Esophagus (tissue), 2 donors: ENCODE data around the gene KBTBD4. TPM values are rescaled to one million over a fixed set of nuclear protein-coding genes. Genes with fewer than 3 reads are reported as not detected.

Experiments
- H3K27ac ChIP-seq, 2 donors: one replicate each; pipeline ENCODE4 v1.5.1; 2013; ENCODE audit warnings: low read depth in 2 of 2, mild to moderate bottlenecking in 2 of 2, inconsistent platforms in 1 of 2, low read length in 1 of 2, moderate library complexity in 1 of 2
- H3K27me3 ChIP-seq, 2 donors: one replicate each; pipeline ENCODE4 v1.6.1; 2013; ENCODE audit warnings: low read length in 2 of 2, control low read depth in 1 of 2, mild to moderate bottlenecking in 1 of 2; ENCODE audit not compliant: insufficient read depth in 2 of 2, control insufficient read depth in 1 of 2
- H3K36me3 ChIP-seq, 2 donors: one replicate each; pipeline ENCODE4 v1.6.1; 2013; ENCODE audit warnings: low read length in 1 of 2; ENCODE audit not compliant: control insufficient read depth in 2 of 2, insufficient read depth in 2 of 2
- H3K4me1 ChIP-seq, 2 donors: one replicate each; pipeline ENCODE4 v1.6.1; 2013; ENCODE audit warnings: low read length in 1 of 2; ENCODE audit not compliant: control insufficient read depth in 2 of 2, insufficient read depth in 2 of 2
- H3K4me3 ChIP-seq, 2 donors: one replicate each; pipeline ENCODE4 v1.5.1; 2013; ENCODE audit warnings: low read length in 2 of 2, mild to moderate bottlenecking in 2 of 2, low read depth in 1 of 2, moderate library complexity in 1 of 2
- H3K9me3 ChIP-seq, 2 donors: one replicate each; pipeline ENCODE4 v1.6.1; 2013; ENCODE audit warnings: mild to moderate bottlenecking in 2 of 2, low read depth in 1 of 2, low read length in 1 of 2, moderate library complexity in 1 of 2; ENCODE audit not compliant: control insufficient read depth in 2 of 2, insufficient read depth in 1 of 2
- WGBS, 2 donors: extraction: QIAGEN DNeasy Blood & Tissue Kit; methylation state at CpG; one replicate each; pipeline ENCODE4 v1.1.7; 2013; 5-methylcytosine and 5-hydroxymethylcytosine counted together
- polyA plus RNA-seq, 2 donors: library from polyadenylated mRNA; stranded (reverse); fragments of 200-250 nt; gene quantifications; one replicate each; pipeline ENCODE4 v1.2.3, GENCODE V29; 2013
- donor health status: healthy with polysubstance abuse.
- donor health status: Bipolar disorder and iron deficiency.

The KBTBD4 gene
- polyA plus RNA-seq, 2 donors: 3.6 to 10.2 TPM

GRCh38 chr11:47586098-47586855 is 7.5 kb upstream of the KBTBD4 start, which contains the start of gene FAM180B:
Gene FAM180B (plus strand): TSS chr11:47586678. CDS start chr11:47586769, 91 bp downstream.
- Histone ChIP-seq H3K4me3 (no peak within 1 kb of the TSS), H3K27ac (no peak within 1 kb of the TSS), H3K36me3 (peaks cover 17 to 29% of the 10 kb centered on the region in 2 donors), H3K9me3 (peaks cover 0 to 5% of the 10 kb centered on the region in 2 donors), H3K27me3 (peaks cover 0 to 6% of the 10 kb centered on the region in 2 donors), H3K4me1 (peaks cover 0 to 5% of the 10 kb centered on the region in 2 donors)
- WGBS, 2 donors: 65 to 74% methylated on average over 12 of the region's 12 CpGs

- peaks cover 0 to 4% of the 10 kb centered on the region in 2 donors for H3K4me1 ChIP-seq
- peaks cover 17 to 34% of the 10 kb centered on the region in 2 donors for H3K36me3 ChIP-seq
- 82% methylated on average over 5 of the region's 5 CpGs for WGBS, 2 donors
Observed at GRCh38 chr11:47583844-47584243, 5.1 kb upstream of the KBTBD4 start.

GRCh38 chr11:47577460-47578041 is 1.2 kb downstream of the KBTBD4 start:
- no peak overlapping the region for H3K27ac ChIP-seq
- 64% methylated on average over 13 of the region's 13 CpGs for WGBS, 2 donors
- H3K4me3 ChIP-seq: peak overlapping the region in 1 of 2 donors; percentile 68
- peaks cover 3 to 9% of the 10 kb centered on the region in 2 donors for H3K4me1 ChIP-seq
- H3K27me3 ChIP-seq: no peaks in the 10 kb centered on the region
- no peaks in the 10 kb centered on the region for H3K9me3 ChIP-seq
- peaks cover 19 to 32% of the 10 kb centered on the region in 2 donors for H3K36me3 ChIP-seq

More at GRCh38 chr11:47583844-47584243, 5.1 kb upstream of the KBTBD4 start:
- Histone ChIP-seq H3K4me3 (no peak overlapping the region), H3K27ac (no peak overlapping the region), H3K9me3 (no peaks in the 10 kb centered on the region), H3K27me3 (no peaks in the 10 kb centered on the region)

GRCh38 chr11:47573321-47573720 is 5.4 kb downstream of the KBTBD4 start:
- no peak overlapping the region for H3K27ac ChIP-seq
- H3K27me3 ChIP-seq: no peaks in the 10 kb centered on the region
- no peak overlapping the region for H3K4me3 ChIP-seq
- no peaks in the 10 kb centered on the region for H3K9me3 ChIP-seq
- peaks cover 10 to 21% of the 10 kb centered on the region in 2 donors for H3K36me3 ChIP-seq
- 61 to 67% methylated on average over 11 of the region's 11 CpGs for WGBS, 2 donors
- peaks cover 2 to 7% of the 10 kb centered on the region in 2 donors for H3K4me1 ChIP-seq

DNA sequence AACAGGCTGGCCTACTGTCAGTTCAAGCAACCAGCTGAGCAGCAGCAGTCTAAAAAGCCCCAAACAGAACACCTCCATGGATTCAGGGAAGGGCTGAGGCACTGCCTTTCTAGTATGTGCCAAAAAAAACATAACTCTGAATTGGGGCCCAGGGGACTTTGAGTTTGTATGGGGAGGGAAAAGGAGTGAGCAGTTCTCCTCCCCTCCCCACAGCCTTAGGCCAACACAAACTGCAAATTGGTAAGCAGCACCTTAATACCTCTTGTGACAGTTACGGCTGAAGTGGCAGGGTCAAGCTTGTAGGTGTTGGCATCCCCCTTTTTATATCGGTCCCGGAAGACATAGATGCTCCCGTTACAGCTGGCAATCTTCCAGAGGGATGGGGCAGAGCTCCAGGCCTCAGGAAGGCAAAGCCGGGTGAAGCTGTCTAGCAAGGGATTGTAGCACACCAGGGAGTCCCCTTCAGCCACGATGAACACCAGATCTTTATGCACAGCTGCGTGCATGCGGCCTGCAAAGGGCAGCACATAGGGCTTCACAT is 6.0 kb downstream of the KBTBD4 start:
- no peaks in the 10 kb centered on the region for H3K9me3 ChIP-seq
- no peaks in the 10 kb centered on the region for H3K27me3 ChIP-seq
- 35% methylated on average over 8 of the region's 8 CpGs for WGBS, 2 donors
- H3K4me3 ChIP-seq: no peak overlapping the region
- peaks cover 10 to 21% of the 10 kb centered on the region in 2 donors for H3K36me3 ChIP-seq
- peak overlapping the region in 1 of 2 donors; percentile 55 for H3K27ac ChIP-seq
- peaks cover 0 to 7% of the 10 kb centered on the region in 2 donors for H3K4me1 ChIP-seq

GRCh38 chr11:47571895-47572294 is 6.9 kb downstream of the KBTBD4 start:
- Histone ChIP-seq H3K27ac (no peak overlapping the region), H3K9me3 (no peaks in the 10 kb centered on the region), H3K4me1 (peaks cover 0 to 7% of the 10 kb centered on the region in 2 donors), H3K27me3 (no peaks in the 10 kb centered on the region), H3K36me3 (peaks cover 10 to 21% of the 10 kb centered on the region in 2 donors), H3K4me3 (no peak overlapping the region)
- 54 to 67% methylated on average over 1 of the region's 1 CpG for WGBS, 2 donors

DNA sequence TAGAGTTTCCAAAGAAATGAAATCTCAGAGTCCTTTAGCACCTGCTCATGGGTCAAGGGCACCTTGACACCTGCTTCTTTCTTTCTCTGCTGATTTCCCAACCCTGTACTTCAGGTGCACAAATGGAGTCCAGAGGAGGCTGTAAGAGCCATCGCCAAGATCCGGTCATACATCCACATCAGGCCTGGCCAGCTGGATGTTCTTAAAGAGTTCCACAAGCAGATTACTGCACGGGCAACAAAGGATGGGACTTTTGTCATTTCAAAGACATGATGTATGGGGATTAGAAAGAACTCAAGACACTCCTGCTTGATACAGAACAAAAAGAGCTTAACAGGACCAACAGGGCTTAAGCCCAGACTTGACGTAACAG is 7.4 kb downstream of the KBTBD4 start:
- WGBS, 2 donors: 62 to 66% methylated on average over 4 of the region's 4 CpGs
- peaks cover 0 to 7% of the 10 kb centered on the region in 2 donors for H3K4me1 ChIP-seq
- no peaks in the 10 kb centered on the region for H3K9me3 ChIP-seq
- peaks cover 10 to 21% of the 10 kb centered on the region in 2 donors for H3K36me3 ChIP-seq
- H3K27me3 ChIP-seq: no peaks in the 10 kb centered on the region
- H3K4me3 ChIP-seq: no peak overlapping the region
- peak overlapping the region in 1 of 2 donors; percentile 24 for H3K27ac ChIP-seq

GRCh38 chr11:47570651-47571356 is 8.0 kb downstream of the KBTBD4 start:
- Histone ChIP-seq H3K36me3 (peaks cover 10 to 19% of the 10 kb centered on the region in 2 donors), H3K27ac (no peak overlapping the region)
- 84 to 89% methylated on average over 3 of the region's 3 CpGs for WGBS, 2 donors

GRCh38 chr11:47569646-47570045 is 9.1 kb downstream of the KBTBD4 start:
- Histone ChIP-seq H3K4me1 (peaks cover 0 to 9% of the 10 kb centered on the region in 2 donors), H3K9me3 (no peaks in the 10 kb centered on the region), H3K27me3 (no peaks in the 10 kb centered on the region), H3K27ac (no peak overlapping the region), H3K4me3 (no peak overlapping the region), H3K36me3 (peaks cover 10 to 17% of the 10 kb centered on the region in 2 donors)
- 98% methylated on average over 7 of the region's 7 CpGs for WGBS, 2 donors

More at GRCh38 chr11:47570651-47571356, 8.0 kb downstream of the KBTBD4 start:
- Histone ChIP-seq H3K27me3 (no peaks in the 10 kb centered on the region), H3K4me3 (no peak overlapping the region), H3K9me3 (no peaks in the 10 kb centered on the region), H3K4me1 (peaks cover 0 to 8% of the 10 kb centered on the region in 2 donors)
